Measurements from ENCODE around the gene FAM237B. TPM values are rescaled to one million over a fixed set of nuclear protein-coding genes. Genes with fewer than 3 reads are reported as not detected.

FAM237B gene
- total and polyA plus RNA-seq, 2 donors (not counting 1 experiment from before 2014, with no cell fraction given): not detected

DNA sequence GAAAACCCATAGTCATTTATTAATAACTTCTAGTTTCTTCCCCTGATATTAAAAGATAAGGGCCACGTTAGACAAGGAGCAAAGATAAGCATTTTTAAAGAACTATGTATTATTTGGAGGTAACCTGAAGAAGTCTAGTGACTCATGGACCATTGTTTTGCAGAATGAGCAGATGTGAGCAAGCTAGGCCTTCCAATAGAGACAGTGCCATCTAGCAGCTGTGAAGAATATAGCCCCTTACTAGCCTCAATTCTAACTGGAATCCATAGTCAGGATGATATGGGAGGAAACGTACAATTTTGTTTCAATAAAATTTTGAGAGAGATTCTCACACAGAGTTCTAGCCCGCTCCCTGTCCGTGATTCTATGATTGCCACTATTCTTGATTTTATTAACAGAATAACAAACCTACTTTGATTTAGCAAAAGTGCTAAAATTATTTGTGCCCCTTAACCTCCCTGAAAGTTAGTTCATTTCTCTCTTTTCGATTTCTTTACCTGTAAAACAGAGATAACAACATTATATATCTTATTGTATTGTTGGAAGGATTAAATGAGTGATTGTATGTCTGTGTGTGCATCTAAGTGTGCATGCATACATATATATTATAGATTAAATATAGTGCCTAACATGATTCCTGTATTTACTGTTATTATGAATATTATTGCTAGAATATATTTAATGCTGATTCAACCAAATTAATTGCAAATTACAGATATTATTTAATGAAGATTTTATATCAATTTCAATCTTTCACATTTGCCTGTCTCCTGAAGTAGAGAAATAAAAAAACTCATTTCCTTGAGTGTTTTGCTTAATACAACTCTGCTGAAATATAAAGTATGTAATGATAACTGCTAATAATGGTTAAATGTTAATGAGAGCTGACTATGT, 22.7 kb downstream of the FAM237B start:
- ATAC-seq (ENCODE audit: low read depth) (no peak), DNase-seq (no peak)
- intact Hi-C loops (cut with micrococcal nuclease): no loop called here
- H3K4me2 ChIP-seq (replicated peaks; ENCODE audit: low read depth, low read length, poor library complexity, severe bottlenecking): no peak overlapping the region
- peak; percentile 31 for TF ChIP-seq CTCF (IDR thresholded peaks at IDR 0.05)
- no peak for TF ChIP-seq EZH2 (IDR thresholded peaks at IDR 0.05; ENCODE audit: borderline replicate concordance, insufficient read depth, low read depth, low read length, poor library complexity, severe bottlenecking)
- H3K79me2 ChIP-seq (ENCODE audit: control insufficient read depth, insufficient read depth, low read length): no peaks in the 10 kb centered on the region
- Mint-ChIP-seq H3K4me3 (no peak overlapping the region), H3K4me1 (no peaks in the 10 kb centered on the region), H3K9me3 (ENCODE audit: insufficient read depth) (no peaks in the 10 kb centered on the region), H3K27ac (no peak overlapping the region), H3K27me3 (peaks cover 11% of the 10 kb centered on the region)
- no peaks in the 10 kb centered on the region for H3K9me3 ChIP-seq (ENCODE audit: control extremely low read depth in 1 of 3, control insufficient read depth in 2 of 3, insufficient read depth in 1 of 3, low read length in 2 of 3)
- WGBS (ENCODE audit: insufficient coverage): no CpG with 5 or more reads among the region's 5 CpGs
- CTCF ChIA-PET: interaction anchor here (0.6 kb wide), 1 partner anchor 59 kb away, joined by 3 read pairs; no protein-coding TSS in a partner anchor
- no peaks in the 10 kb centered on the region for H3K4me1 ChIP-seq (ENCODE audit: control insufficient read depth in 2 of 2, insufficient read depth in 2 of 2, low read length in 2 of 2)
- H3K36me3 ChIP-seq (replicated peaks in 1 of 2; ENCODE audit: control extremely low read depth in 1 of 2, control insufficient read depth in 1 of 2, extremely low read depth in 1 of 2, insufficient read depth in 2 of 2, low read length in 1 of 2): no peaks in the 10 kb centered on the region
- no peaks in the 10 kb centered on the region for H4K20me1 ChIP-seq (ENCODE audit: control insufficient read depth, insufficient read depth, low read length, poor library complexity, severe bottlenecking)
- POLR2A ChIA-PET: no interaction called here
- no peak overlapping the region for H2AFZ ChIP-seq (ENCODE audit: insufficient read depth, low read depth, low read length, poor library complexity, severe bottlenecking)
- H3K27me3 ChIP-seq (replicated peaks in 1 of 4; ENCODE audit: control extremely low read depth in 1 of 4, control insufficient read depth in 3 of 4, insufficient read depth in 4 of 4, low read length in 3 of 4): no peaks in the 10 kb centered on the region
- no peak overlapping the region for H3K4me3 ChIP-seq (ENCODE audit: control extremely low read depth in 1 of 5, extremely low read depth in 1 of 5, insufficient read depth in 1 of 5, low read depth in 2 of 5, low read length in 4 of 5)
- H3K27ac ChIP-seq (ENCODE audit: low read length in 2 of 2): no peak overlapping the region
- no peak overlapping the region for H3K9ac ChIP-seq (ENCODE audit: low read length)
